Measurements from ENCODE around the gene FCHSD2.
A peak's percentile ranks its signal among the peaks of the same experiment; 100 is the strongest.
"Not testable (repeated sequence)": the region's sequence is repeated elsewhere in the genome, so short reads cannot be mapped to it uniquely, and the experiment has no call there.

The FCHSD2 gene

DNA sequence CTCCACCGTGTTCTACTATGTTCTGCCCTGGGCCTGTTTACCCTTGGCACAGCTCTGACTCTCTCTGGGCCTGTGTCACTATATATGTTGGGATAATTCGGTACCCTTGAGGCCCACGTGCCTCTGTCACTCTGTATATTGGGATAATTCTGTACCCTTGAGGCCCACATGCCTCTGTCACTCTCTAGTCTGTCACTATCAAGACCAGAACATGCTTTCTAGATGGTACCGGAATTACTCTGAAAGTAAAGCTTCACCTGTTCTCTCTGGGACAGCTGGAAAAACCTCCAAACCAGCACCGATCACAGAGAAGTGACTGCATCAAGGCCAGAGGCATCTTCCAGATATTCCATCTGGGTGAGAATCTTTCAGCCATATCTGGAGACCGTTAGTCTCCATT lies 9.3 kb upstream of the FCHSD2 start:
- DNase-seq (ENCODE audit: low spot score), result no peak

DNA sequence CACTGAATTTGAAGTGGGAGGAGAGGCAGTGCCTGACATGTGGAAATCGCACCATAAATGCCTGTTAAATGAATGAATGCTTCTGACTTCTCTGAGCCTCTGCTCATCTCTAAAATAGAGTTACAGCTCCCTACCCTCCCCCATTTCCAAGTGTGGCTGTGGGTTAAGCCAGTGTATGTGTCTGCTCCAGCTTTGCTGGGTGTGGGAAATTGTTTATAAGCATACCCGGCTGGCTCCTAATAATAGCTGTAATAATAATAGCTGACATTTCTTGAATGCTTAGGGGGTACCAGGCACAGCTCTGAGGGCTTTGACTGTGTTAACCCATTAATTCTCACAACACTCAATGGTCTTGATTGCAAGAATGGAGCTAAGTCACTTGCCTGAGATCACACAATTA lies 7.0 kb upstream of the FCHSD2 start:
- DNase-seq (ENCODE audit: low spot score), result no peak

- DNase-seq (ENCODE audit: low spot score), result no peak
Observed at GRCh38 chr11:73147771-73148681, 5.9 kb upstream of the FCHSD2 start.

- DNase-seq (ENCODE audit: low spot score), result no peak
Observed at GRCh38 chr11:73145986-73146575, 4.0 kb upstream of the FCHSD2 start.

DNA sequence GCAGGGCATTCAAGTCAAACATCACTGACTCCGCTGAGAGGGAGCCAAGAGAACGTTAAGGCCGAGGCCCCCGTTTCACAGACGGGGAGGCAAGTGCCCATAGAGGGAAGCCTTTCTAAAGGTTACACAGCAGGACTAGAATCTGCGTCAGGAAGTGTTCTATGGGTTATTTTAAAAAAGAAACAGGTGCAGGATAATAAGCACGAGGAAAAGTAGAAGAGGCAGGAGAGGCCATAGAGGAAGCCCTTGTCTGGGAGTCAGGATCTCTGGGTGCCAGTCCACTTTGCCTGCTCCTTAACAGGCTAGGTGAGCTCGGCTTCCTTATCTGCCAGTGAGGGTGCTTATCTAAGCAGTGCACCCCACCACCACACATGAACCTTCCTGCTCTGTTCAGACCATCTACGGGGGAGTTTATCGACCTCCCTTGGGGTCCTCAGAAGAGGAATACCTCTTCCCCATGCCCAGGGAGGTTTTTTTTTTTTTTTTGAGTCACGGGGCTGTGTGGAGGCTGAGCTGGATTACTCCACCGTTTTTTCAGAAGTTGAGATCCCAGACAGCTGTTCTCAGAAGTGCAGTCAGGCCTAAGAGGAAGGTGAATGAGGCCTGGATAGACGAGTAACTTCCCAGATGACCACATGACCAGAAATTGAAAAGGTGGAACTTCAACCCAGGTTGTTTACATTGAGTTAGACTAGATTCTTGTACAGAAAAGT lies 1.2 kb upstream of the FCHSD2 start:
- no peak for DNase-seq (ENCODE audit: low spot score)

- DNase-seq (ENCODE audit: low spot score), result peak; percentile 89
Observed at GRCh38 chr11:73141309-73142127, 600 bp downstream of the FCHSD2 start.

- DNase-seq (ENCODE audit: low spot score), result no peak
Observed at GRCh38 chr11:73141031-73141308, 1.1 kb downstream of the FCHSD2 start.

DNA sequence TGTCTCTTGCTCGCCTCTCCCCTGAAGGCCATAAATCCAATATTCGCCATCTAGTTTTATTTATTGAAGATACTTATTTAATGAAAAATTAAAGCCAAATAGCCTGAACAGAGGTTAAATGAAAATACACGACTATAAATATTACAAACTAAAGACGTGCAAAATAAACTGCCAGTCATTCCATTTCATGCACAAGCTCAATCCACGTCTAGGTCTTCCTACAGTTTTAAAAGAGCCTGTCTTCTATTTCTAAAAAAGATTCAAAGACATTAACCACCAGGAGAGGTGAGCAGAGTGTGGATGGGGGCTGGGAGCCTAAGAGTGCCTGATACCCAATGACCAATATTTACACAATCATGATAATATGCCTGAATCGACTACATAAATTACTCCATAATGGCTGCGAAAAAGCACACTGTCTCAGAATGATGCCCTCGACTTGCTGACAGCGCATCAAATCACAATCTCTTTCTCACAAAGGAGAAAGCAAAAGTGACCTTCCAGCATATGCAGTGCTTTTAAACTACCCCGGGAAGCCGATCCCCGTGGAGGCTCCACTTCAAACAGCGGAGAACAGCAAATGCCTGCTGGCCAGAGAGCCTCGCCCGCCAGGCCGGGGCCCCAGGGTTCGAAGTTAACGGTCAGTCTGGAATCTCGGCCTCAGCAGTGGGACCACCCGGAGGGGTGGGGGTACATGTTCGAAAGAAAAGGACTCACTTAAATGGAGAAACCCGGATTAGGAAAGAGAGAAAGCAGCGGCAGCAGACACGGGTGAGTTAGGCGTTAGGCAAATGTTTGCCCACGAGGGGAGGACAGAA lies 1.7 kb downstream of the FCHSD2 start:
- DNase-seq (ENCODE audit: low spot score), result no peak

DNA sequence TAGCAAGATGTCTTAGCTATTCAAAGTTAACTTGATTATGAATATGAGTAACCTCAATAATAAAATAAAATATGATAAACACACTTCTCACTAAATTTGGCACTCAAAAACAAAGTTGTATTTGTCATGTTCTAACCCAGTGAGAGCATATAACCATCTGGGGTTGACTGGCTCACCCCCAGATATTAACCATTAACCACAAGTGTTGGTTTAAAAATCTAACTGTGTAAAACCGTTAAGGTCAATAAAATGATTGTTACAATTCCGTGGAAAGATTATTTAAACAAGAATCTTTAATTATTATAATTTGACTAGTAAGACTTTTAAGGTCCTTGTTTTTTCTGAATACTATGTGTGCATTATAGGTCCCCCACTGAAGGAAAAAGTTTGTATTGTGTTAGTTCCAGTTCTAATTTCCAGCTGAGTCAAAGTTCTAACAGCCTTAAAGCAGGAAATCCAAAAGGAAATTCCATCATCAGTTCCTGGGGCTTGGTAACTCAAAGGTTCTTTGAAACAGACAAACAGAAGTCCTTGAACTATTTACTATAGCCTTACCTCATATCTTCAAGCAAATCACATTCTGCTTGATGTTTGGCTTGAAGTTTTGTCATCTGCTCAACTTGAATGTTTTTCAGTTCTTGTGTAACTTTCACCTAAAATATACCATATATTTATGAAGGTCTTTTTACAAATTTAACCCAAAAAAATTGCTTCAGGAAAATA lies 2.5 kb downstream of the FCHSD2 start:
- DNase-seq (ENCODE audit: low spot score), result no peak

GRCh38 chr11:73137944-73138274 lies 4.2 kb downstream of the FCHSD2 start:
- no peak for DNase-seq (ENCODE audit: low spot score)

GRCh38 chr11:73137262-73137943 lies 4.7 kb downstream of the FCHSD2 start:
- no peak for DNase-seq (ENCODE audit: low spot score)

- DNase-seq (ENCODE audit: low spot score), result not testable (repeated sequence)
Observed at GRCh38 chr11:73136722-73137121, 5.4 kb downstream of the FCHSD2 start.

DNA sequence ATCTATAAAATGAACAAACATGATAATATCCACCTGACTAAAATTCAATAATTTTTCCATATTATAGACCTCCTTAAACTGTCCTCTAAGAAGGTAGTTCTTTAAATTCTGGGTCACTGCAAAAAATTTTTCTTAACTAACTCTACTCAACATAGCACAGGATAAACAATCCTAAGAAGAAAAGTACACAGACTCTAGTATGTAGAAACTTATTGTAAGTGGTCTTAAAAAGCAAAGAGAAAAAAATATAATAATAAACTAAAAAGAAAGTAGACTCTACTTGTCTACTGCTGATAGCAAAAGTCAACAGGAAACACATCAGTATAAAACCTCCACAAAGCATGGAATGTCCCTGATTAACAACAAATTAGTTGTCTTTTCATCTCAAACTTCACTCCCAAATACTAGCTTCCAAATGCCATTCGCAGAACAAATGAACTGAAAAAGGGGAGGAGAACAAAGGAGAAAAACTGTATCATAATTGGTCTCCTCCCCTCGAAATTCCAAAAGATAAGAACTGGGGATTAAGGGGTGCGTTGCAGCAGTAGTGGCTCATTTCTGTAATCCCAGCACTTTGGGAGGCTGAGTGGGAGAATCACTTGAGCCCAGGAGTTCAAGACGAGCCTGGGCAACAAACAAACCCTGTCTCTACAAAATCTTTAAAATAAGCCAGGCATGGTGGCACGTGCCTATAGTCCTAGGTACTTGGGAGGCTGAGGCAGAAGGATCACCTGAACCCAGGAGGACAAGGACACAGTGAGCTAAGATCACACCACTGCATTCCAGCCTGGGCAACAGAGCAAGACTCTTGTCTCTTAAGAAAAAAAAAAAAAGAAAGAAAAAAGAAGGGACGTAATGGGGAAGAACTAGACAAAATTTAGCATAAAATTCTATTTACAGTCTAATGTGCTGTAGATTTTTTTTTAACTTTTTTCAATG lies 6.5 kb downstream of the FCHSD2 start:
- no peak for DNase-seq (ENCODE audit: low spot score)

GRCh38 chr11:73132349-73132748 lies 9.8 kb downstream of the FCHSD2 start:
- DNase-seq (ENCODE audit: low spot score), result not testable (repeated sequence)

DNA sequence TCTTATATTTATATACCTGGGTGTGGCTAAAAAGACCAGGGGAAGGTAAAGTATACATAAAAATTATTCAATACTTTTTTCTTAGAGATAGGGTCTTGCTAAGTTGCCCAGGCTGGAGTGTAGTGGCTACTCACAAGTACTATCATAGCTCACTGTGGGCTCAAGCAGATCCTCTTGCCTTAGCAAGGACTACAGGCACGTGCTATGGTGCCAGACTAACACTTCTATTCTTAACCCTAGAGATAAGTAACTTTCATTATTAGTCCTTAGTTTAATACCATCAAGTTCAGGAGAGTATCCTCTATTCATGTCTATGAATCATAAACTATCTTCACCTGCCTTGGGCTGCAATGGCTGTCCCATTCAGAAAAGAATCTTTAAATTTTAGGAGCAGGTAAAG lies 11.9 kb downstream of the FCHSD2 start:
- no peak for DNase-seq (ENCODE audit: low spot score)

DNA sequence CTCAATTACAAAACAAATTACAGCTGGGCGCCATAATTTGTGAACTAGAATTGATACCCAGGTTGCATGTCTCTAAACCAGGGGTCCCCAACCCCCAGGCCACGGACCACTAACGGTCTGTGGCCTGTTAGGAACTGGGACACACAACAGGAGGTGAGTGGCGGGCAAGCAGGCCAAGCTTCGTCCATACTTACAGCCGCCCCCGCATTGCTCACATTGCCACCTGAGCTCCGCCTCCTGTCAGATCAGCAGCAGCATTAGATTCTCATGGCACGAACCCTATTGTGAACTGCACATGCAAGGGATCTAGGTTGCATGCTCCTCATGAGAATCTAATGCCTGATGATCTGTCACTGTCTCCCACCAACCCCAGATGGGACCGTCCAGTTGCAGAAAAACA lies 12.9 kb downstream of the FCHSD2 start:
- no peak for DNase-seq (ENCODE audit: low spot score)

- no peak for DNase-seq (ENCODE audit: low spot score)
Observed at GRCh38 chr11:73126804-73127480, 15.2 kb downstream of the FCHSD2 start.

- no peak for DNase-seq (ENCODE audit: low spot score)
Observed at GRCh38 chr11:73124800-73125199, 17.3 kb downstream of the FCHSD2 start.

- DNase-seq (ENCODE audit: low spot score), result not testable (repeated sequence)
Observed at GRCh38 chr11:73123892-73124291, 18.2 kb downstream of the FCHSD2 start.

All from left forelimb (tissue), 1 donor.